Mammary epithelial cell (primary cell): ENCODE measurements around the gene MME.

Experiments
- CTCF ChIP-seq, 2 donors: IDR thresholded peaks in 1 of 2; conservative IDR thresholded peaks in 1 of 2; 2 replicates each; pipeline ENCODE4 v1.5.1; 2011 to 2012; ENCODE audit warnings: inconsistent platforms in 2 of 2, low read length in 2 of 2, mild to moderate bottlenecking in 2 of 2, control low read depth in 1 of 2, low read depth in 1 of 2; ENCODE audit not compliant: insufficient read depth in 1 of 2; ENCODE audit errors: extremely low read depth in 1 of 2
- EZH2 ChIP-seq: IDR thresholded peaks from 2 replicates; pipeline ENCODE4 v1.6.1; 2012; ENCODE audit warnings: low read length, inconsistent platforms, borderline replicate concordance

GRCh38 chr3:155038203-155038554 is 41.9 kb upstream of the MME start:
- TF ChIP-seq CTCF (conservative IDR thresholded peaks at IDR 0.05 in 1 of 2, IDR thresholded peaks at IDR 0.05 in 1 of 2; ENCODE audit: extremely low read depth in 1 of 2, insufficient read depth in 1 of 2, low read depth in 1 of 2, low read length in 2 of 2) (no peak), EZH2 (no peak)
